GM12874 (cell line): ENCODE measurements around the gene BNC2.

Experiments used
- TF ChIP-seq, protein P1 (sequence below): IDR thresholded peaks from 2 replicates; pipeline ENCODE4 v1.5.1; 2011; ENCODE audit warnings: low read depth, mild to moderate bottlenecking, control low read depth, low read length, moderate library complexity; ENCODE audit not compliant: insufficient read depth

The BNC2 gene

GRCh38 chr9:16598316-16598715 lies 272.2 kb downstream of the BNC2 start:
- TF ChIP-seq, protein P1, sequence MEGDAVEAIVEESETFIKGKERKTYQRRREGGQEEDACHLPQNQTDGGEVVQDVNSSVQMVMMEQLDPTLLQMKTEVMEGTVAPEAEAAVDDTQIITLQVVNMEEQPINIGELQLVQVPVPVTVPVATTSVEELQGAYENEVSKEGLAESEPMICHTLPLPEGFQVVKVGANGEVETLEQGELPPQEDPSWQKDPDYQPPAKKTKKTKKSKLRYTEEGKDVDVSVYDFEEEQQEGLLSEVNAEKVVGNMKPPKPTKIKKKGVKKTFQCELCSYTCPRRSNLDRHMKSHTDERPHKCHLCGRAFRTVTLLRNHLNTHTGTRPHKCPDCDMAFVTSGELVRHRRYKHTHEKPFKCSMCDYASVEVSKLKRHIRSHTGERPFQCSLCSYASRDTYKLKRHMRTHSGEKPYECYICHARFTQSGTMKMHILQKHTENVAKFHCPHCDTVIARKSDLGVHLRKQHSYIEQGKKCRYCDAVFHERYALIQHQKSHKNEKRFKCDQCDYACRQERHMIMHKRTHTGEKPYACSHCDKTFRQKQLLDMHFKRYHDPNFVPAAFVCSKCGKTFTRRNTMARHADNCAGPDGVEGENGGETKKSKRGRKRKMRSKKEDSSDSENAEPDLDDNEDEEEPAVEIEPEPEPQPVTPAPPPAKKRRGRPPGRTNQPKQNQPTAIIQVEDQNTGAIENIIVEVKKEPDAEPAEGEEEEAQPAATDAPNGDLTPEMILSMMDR: no peak

DNA sequence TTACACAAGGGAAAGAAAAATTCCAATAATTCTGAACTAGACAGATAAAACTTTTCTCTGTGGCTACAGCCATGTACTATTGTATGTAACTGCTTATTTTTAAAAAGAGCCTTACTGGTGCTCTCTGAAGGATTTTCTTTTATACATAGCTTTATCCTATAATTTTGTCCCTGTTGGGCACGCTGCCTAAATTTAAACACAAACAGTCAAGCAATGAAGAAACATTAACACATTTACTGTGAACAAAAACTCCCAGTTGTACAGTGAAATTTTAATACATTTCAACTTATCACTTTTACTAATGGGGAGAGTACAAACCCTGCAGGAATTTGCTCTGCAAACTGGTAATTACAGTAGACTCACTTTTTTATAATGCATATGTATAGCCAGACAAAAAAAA lies 273.3 kb downstream of the BNC2 start:
- TF ChIP-seq, protein P1: no peak

DNA sequence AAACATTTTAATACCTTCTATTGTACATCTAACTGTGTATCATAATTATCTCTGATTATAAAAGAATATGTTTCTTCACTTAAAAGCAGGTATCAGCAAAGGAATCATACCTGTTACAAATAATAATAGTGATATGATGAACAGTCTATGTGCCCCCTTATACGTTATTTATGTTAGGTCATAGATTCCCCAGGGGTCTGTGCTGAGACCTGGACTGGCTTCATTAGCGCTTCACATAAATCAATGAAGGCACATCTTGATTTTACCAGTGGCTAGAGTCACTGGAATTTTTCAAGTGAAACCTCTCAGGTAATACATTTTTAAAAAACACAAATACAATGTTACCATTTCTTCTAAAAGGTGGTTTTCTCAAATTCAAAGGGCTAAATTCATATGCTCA lies 275.2 kb downstream of the BNC2 start:
- TF ChIP-seq, protein P1: no peak

GRCh38 chr9:16594787-16595186 lies 275.7 kb downstream of the BNC2 start:
- TF ChIP-seq, protein P1: no peak

- TF ChIP-seq, protein P1: no peak
Measured at GRCh38 chr9:16593746-16594145, 276.7 kb downstream of the BNC2 start.

GRCh38 chr9:16591092-16591491 lies 279.4 kb downstream of the BNC2 start:
- TF ChIP-seq, protein P1: no peak

DNA sequence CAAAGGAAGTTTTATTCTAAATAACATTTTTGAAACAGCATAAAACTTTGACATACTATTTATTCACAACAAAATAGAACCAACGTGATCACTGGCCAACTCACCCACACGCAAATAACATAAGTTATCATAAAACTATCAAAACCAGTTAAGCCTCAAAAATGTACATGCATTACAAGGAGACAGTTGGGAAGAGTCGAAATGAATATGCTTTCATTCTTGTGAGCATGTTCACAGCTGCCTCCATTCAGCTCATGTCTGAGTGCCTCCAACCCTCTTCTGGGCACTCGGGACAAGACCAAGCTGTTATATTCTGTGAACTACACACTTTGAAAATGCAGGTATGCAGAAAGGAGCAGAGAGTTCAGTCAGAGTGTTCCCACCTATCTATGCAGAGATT lies 284.9 kb downstream of the BNC2 start:
- TF ChIP-seq, protein P1: no peak

- TF ChIP-seq, protein P1: no peak
Measured at GRCh38 chr9:16579872-16580432, 290.5 kb downstream of the BNC2 start.
